AG09319 (cell line): ENCODE results near the gene CNP.

ENCODE experiments used
- DNase-seq: peaks from one replicate; pipeline ENCODE4 v3.0.0-alpha.2; 2010; ENCODE audit warnings: low read depth; ENCODE audit errors: extremely low read depth
- TF ChIP-seq, protein P1 (sequence below): IDR thresholded peaks from 2 replicates; pipeline ENCODE4 v1.5.1; 2011; ENCODE audit warnings: low read depth, mild to moderate bottlenecking, inconsistent platforms, low read length, moderate library complexity

The CNP gene

DNA sequence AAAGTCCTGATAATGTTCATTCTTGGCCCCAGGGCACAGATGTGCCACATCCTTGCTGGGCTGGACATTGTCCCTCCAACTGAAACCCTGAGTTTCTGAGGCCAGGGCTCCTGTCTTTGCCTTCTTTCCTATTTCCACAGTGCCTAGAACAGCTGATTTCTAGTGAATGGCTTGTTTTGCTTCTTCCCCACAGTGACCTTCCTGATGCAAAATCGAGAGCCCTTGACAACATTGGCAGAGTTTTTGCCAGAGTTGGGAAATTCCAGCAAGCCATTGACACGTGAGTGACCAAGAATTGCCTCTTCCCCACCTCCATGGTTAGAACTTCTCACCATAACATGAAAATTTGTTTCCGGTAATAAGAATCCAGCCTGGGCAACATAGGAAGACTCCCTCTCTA, 21.7 kb upstream of the CNP start:
- TF ChIP-seq, protein P1, sequence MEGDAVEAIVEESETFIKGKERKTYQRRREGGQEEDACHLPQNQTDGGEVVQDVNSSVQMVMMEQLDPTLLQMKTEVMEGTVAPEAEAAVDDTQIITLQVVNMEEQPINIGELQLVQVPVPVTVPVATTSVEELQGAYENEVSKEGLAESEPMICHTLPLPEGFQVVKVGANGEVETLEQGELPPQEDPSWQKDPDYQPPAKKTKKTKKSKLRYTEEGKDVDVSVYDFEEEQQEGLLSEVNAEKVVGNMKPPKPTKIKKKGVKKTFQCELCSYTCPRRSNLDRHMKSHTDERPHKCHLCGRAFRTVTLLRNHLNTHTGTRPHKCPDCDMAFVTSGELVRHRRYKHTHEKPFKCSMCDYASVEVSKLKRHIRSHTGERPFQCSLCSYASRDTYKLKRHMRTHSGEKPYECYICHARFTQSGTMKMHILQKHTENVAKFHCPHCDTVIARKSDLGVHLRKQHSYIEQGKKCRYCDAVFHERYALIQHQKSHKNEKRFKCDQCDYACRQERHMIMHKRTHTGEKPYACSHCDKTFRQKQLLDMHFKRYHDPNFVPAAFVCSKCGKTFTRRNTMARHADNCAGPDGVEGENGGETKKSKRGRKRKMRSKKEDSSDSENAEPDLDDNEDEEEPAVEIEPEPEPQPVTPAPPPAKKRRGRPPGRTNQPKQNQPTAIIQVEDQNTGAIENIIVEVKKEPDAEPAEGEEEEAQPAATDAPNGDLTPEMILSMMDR, result no peak
- no peak for DNase-seq

DNA sequence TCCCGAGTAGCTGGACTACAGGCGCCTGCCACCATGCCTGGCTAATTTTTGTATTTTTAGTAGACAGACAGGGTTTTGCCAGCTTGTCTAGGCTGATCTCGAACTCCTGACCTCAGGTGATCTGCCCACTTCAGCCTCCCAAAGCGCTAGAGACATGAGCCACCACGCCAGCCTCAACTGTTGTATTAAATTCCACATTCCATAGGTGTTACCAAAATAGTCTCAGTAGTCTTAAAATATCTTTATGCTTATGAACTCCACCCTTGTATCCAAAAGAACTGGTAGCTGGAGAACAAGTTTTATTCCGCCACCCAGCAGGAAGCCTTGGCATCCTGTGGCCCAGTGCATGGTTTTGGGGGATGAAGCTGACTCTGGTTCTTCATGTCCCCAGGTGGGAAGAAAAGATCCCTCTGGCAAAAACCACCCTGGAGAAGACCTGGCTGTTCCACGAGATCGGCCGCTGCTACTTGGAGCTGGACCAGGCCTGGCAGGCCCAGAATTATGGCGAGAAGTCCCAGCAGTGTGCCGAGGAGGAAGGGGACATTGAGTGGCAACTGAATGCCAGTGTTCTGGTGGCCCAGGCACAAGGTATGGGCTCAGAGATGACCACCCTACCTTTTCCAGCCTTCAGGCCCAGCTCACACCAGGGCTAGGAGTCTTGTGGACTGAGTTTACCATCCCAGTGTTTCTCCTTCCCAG, 17.7 kb upstream of the CNP start:
- no peak for DNase-seq
- TF ChIP-seq, protein P1, result no peak

DNA sequence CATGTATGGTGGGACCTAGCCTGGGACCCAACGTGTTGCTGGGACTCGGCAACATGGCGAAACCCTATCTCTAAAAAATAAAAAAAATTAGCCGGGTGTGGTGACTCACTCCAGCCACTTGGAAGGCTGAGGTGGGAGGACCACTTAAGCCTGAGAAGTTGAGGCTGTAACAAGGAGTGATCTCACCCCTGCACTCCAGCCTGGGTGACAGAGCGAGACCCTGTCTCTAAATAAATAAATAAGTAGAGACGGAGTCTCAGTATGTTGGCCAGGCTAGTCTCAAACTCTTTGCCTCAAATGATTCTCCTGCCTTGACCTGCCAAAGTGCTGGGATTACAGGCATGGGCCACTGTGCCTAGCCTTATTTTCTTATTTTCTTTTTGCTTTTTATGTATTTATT, 10.1 kb upstream of the CNP start:
- no peak for DNase-seq
- TF ChIP-seq, protein P1, result no peak

DNA sequence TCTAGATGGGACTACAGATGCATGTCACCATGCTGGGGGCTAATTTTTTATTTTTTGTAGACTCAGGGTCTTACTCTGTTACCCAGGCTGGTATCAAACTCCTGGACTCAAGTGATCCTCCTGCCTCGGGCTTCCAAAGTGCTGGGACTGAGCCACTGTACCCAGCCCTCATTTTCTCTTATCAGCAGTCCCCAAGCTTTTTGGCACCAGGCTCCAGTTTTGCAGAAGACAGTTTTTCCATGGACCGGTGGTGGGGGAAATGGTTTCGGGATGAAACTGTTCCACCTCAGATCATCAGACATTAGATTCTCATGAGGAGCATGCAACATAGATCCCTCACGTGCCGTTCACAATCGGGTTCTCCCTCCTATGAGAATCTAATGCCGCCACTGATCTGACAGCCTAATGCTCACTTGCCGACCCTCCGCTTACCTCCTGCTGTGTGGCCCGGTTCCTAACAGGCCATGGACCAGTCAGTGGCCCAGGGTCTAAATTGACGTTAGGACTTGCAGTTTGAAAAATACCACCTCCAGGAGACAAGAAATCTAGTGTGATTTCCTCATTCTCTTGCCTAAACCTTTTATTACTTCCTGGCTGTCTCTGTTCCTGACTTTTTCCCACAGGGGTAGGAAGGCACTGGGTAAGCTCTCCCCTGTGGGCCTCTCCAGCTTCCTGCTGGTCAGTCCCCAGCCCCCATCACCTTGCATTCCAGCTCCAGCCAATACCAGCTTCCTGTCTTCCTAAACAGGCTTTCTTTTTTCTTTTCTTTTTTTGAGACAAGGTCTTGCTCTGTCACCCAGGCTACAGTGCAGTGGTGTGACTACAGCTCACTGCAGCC, 9.3 kb upstream of the CNP start:
- DNase-seq, result no peak
- TF ChIP-seq, protein P1, result no peak

DNA sequence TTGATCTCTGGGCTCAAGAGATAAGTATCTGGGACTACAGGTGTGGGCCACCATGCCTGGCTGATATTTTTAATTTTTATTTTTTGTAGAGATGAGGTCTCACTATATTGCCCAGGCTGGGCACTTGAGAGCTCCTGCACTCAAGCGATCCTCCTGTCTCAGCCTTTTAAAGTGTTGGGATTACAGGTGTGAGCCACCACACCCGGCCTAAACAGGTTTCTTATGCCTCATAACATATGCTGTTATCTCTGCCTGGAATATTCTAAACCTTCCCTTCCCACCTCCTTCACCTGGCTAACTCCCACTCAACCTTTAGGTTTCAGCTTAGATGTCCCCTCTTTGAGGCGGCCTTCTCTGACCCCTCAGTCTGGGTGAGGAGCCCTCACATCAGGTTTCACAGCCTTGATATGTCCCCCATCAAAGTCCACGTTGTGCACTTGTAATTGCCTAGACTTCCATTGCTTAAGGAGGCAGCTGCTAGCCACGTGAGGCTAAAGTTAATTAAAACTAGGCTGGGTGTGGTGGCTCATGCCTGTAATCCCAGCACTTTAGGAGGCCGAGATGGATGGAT, 8.6 kb upstream of the CNP start:
- no peak for DNase-seq
- TF ChIP-seq, protein P1, result no peak

DNA sequence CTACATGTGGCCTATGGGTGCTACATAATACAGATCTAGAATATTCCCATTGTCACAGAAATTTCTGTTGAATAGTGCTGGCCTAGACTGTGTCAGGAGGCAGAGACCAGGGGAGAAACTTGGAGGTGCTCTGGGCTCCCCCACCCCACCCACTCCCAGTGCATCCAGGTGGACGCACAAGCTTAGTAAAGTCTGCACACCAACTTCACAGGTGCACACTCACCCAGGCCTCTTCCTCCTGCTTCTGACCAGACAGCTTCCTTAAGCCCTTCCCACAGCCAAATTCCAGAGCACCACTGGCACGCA, 7.6 kb upstream of the CNP start:
- TF ChIP-seq, protein P1, result no peak
- no peak for DNase-seq
